Naive B cell (primary cell): ENCODE results near the gene RASSF4. TPM values are rescaled to one million over a fixed set of nuclear protein-coding genes. Genes with fewer than 3 reads are reported as not detected.

Source experiments
- ATAC-seq, 2 donors: fragments of 150-1000 bp; cut with Tn5 transposase; 2 replicates each; pipeline ENCODE4 v1.10.0; 2021; ENCODE audit warnings: low read depth in 2 of 2, mild to moderate bottlenecking in 2 of 2, moderate library complexity in 2 of 2
- DNase-seq: peaks from one replicate; pipeline ENCODE4 v3.0.0; 2022
- H3K27ac Mint-ChIP-seq, 6 donors: one replicate each; pipeline ENCODE4 v1.8.0; 2020 to 2022; ENCODE audit warnings: mild to moderate bottlenecking in 6 of 6, mixed read lengths in 6 of 6, moderate library complexity in 5 of 6, inconsistent platforms in 2 of 6
- H3K27me3 Mint-ChIP-seq, 3 donors: one replicate each; pipeline ENCODE4 v1.8.0; 2021 to 2022; ENCODE audit warnings: mixed read lengths in 3 of 3, mild to moderate bottlenecking in 1 of 3
- H3K36me3 Mint-ChIP-seq, 2 donors: one replicate each; pipeline ENCODE4 v1.8.0; 2020 to 2022; ENCODE audit warnings: mixed read lengths in 2 of 2, inconsistent platforms in 1 of 2, mild to moderate bottlenecking in 1 of 2
- H3K4me1 Mint-ChIP-seq, 3 donors: one replicate each; pipeline ENCODE4 v1.8.0; 2020 to 2022; ENCODE audit warnings: mixed read lengths in 3 of 3, inconsistent platforms in 1 of 3, mild to moderate bottlenecking in 1 of 3, moderate library complexity in 1 of 3
- H3K4me3 Mint-ChIP-seq, 8 donors: one replicate each; pipeline ENCODE4 v1.8.0; 2020 to 2022; ENCODE audit warnings: mild to moderate bottlenecking in 8 of 8, mixed read lengths in 8 of 8, moderate library complexity in 8 of 8, inconsistent platforms in 2 of 8
- H3K9me3 Mint-ChIP-seq, 7 donors: one replicate each; pipeline ENCODE4 v1.8.0; 2020 to 2022; ENCODE audit warnings: mixed read lengths in 7 of 7, mild to moderate bottlenecking in 5 of 7, inconsistent platforms in 2 of 7, moderate library complexity in 1 of 7
- polyA plus RNA-seq, 6 donors: library from polyadenylated mRNA; unstranded; fragments of 300-500 nt; fragmentation: Illumina TruSeq; gene quantifications; one replicate each; pipeline ENCODE4 v1.2.3, GENCODE V29; 2021; ENCODE audit warnings: low read depth in 6 of 6

The RASSF4 gene
- polyA plus RNA-seq, 6 donors from 2014 or later, result 0.06 to 0.60 (median 0.27) TPM; not detected in 2

- peak overlapping the region in 1 of 8 donors; percentile 35 for H3K4me3 Mint-ChIP-seq
- no peaks in the 10 kb centered on the region for H3K36me3 Mint-ChIP-seq
- H3K27me3 Mint-ChIP-seq, result peaks cover 3 to 19% (median 12%) of the 10 kb centered on the region in 3 donors
Observed at GRCh38 chr10:44988957-44989585, 29.5 kb downstream of the RASSF4 start.

GRCh38 chr10:44989597-44990301 is 30.1 kb downstream of the RASSF4 start:
- Mint-ChIP-seq H3K9me3 (no peaks in the 10 kb centered on the region), H3K4me3 (peak overlapping the region in 1 of 8 donors; percentile 61), H3K36me3 (no peaks in the 10 kb centered on the region), H3K27ac (no peak overlapping the region), H3K27me3 (peaks cover 3 to 19% (median 12%) of the 10 kb centered on the region in 3 donors), H3K4me1 (no peaks in the 10 kb centered on the region)
- no peak for ATAC-seq
- no peak for DNase-seq

More at GRCh38 chr10:44988957-44989585, 29.5 kb downstream of the RASSF4 start:
- no peaks in the 10 kb centered on the region for H3K4me1 Mint-ChIP-seq
- DNase-seq (no peak), ATAC-seq (no peak)
- H3K9me3 Mint-ChIP-seq, result no peaks in the 10 kb centered on the region
- H3K27ac Mint-ChIP-seq, result peak overlapping the region in 1 of 6 donors; percentile 44

GRCh38 chr10:44990302-44990655 is 30.7 kb downstream of the RASSF4 start:
- ATAC-seq (no peak), DNase-seq (no peak)
- peaks cover 3 to 19% (median 12%) of the 10 kb centered on the region in 3 donors for H3K27me3 Mint-ChIP-seq
- no peaks in the 10 kb centered on the region for H3K36me3 Mint-ChIP-seq
- H3K27ac Mint-ChIP-seq, result peak overlapping the region in 1 of 6 donors; percentile 54
- no peaks in the 10 kb centered on the region for H3K4me1 Mint-ChIP-seq
- no peak overlapping the region for H3K4me3 Mint-ChIP-seq
- no peaks in the 10 kb centered on the region for H3K9me3 Mint-ChIP-seq

- ATAC-seq, result no peak
- no peak for DNase-seq
- Mint-ChIP-seq H3K36me3 (no peaks in the 10 kb centered on the region), H3K4me1 (peaks cover 0 to 2% (median 0%) of the 10 kb centered on the region in 3 donors), H3K4me3 (no peak overlapping the region), H3K9me3 (no peaks in the 10 kb centered on the region), H3K27me3 (peaks cover 3 to 19% (median 12%) of the 10 kb centered on the region in 3 donors), H3K27ac (no peak overlapping the region)
Observed at GRCh38 chr10:44990965-44991364, 31.4 kb downstream of the RASSF4 start.

GRCh38 chr10:44991571-44991970 is 32.0 kb downstream of the RASSF4 start:
- H3K27ac Mint-ChIP-seq, result no peak overlapping the region
- no peak overlapping the region for H3K4me3 Mint-ChIP-seq
- no peak for DNase-seq
- no peaks in the 10 kb centered on the region for H3K36me3 Mint-ChIP-seq
- no peak for ATAC-seq
- H3K9me3 Mint-ChIP-seq, result no peaks in the 10 kb centered on the region
- H3K4me1 Mint-ChIP-seq, result peaks cover 0 to 7% (median 0%) of the 10 kb centered on the region in 3 donors
- peaks cover 3 to 19% (median 12%) of the 10 kb centered on the region in 3 donors for H3K27me3 Mint-ChIP-seq

DNA sequence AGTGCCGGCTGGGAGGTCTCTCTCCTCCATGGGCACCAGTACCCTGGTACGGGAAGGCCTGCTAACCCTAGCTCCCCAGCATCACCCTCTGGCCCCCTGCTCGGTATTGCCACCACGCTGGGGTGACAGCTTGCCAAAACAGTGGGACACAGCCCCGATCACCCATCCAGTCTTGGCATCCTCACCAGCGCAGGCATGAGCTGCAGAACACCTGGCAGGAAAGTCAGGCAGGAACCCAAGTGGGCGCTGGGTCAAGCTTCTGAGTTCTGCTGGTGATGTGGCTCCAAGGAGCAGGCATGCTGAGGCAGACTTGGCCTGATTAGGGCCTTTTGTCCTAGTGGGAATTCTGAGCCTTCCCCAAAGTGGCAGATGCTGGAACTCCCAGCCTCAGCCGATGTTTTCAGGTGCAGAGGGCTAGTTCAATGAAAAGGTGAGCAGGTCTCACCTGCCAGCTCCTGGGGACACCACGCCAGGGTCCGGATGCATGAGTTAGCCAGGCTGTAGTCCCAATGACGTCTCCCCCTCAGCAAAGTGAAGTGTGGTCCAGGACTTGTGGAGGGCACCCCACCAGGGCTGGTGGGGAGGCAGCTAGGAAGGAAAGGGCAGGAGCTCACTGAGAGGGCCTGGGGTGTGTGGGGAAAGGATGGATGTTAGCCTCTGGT is 32.6 kb downstream of the RASSF4 start:
- H3K4me1 Mint-ChIP-seq, result peaks cover 0 to 7% (median 0%) of the 10 kb centered on the region in 3 donors
- no peak for ATAC-seq
- peaks cover 3 to 19% (median 12%) of the 10 kb centered on the region in 3 donors for H3K27me3 Mint-ChIP-seq
- H3K9me3 Mint-ChIP-seq, result no peaks in the 10 kb centered on the region
- no peak for DNase-seq
- no peak overlapping the region for H3K4me3 Mint-ChIP-seq
- H3K27ac Mint-ChIP-seq, result no peak overlapping the region
- H3K36me3 Mint-ChIP-seq, result no peaks in the 10 kb centered on the region

GRCh38 chr10:44992732-44993225 is 33.2 kb downstream of the RASSF4 start:
- Mint-ChIP-seq H3K9me3 (no peaks in the 10 kb centered on the region), H3K27me3 (peaks cover 3 to 19% (median 12%) of the 10 kb centered on the region in 3 donors), H3K36me3 (no peaks in the 10 kb centered on the region), H3K27ac (no peak overlapping the region), H3K4me3 (no peak overlapping the region), H3K4me1 (peaks cover 0 to 7% (median 0%) of the 10 kb centered on the region in 3 donors)
- no peak for ATAC-seq
- DNase-seq, result no peak

- no peak for ATAC-seq
- peak overlapping the region in 1 of 6 donors; percentile 38 for H3K27ac Mint-ChIP-seq
- H3K27me3 Mint-ChIP-seq, result peaks cover 3 to 19% (median 12%) of the 10 kb centered on the region in 3 donors
- no peaks in the 10 kb centered on the region for H3K9me3 Mint-ChIP-seq
- DNase-seq, result no peak
- no peak overlapping the region for H3K4me3 Mint-ChIP-seq
- H3K4me1 Mint-ChIP-seq, result peaks cover 0 to 7% (median 0%) of the 10 kb centered on the region in 3 donors
- H3K36me3 Mint-ChIP-seq, result no peaks in the 10 kb centered on the region
Observed at GRCh38 chr10:44993226-44993921, 33.8 kb downstream of the RASSF4 start.

- no peak for DNase-seq
- Mint-ChIP-seq H3K27ac (peak overlapping the region in 2 of 6 donors; percentile 10 to 38), H3K9me3 (no peaks in the 10 kb centered on the region), H3K27me3 (peaks cover 6 to 19% (median 12%) of the 10 kb centered on the region in 3 donors), H3K36me3 (no peaks in the 10 kb centered on the region), H3K4me1 (peaks cover 0 to 7% (median 0%) of the 10 kb centered on the region in 3 donors), H3K4me3 (no peak overlapping the region)
- no peak for ATAC-seq
Observed at GRCh38 chr10:44993922-44994751, 34.5 kb downstream of the RASSF4 start.

- H3K4me3 Mint-ChIP-seq, result no peak overlapping the region
- ATAC-seq, result no peak
- H3K27ac Mint-ChIP-seq, result peak overlapping the region in 1 of 6 donors; percentile 9
Observed at GRCh38 chr10:44994752-44995530, 35.3 kb downstream of the RASSF4 start.

DNA sequence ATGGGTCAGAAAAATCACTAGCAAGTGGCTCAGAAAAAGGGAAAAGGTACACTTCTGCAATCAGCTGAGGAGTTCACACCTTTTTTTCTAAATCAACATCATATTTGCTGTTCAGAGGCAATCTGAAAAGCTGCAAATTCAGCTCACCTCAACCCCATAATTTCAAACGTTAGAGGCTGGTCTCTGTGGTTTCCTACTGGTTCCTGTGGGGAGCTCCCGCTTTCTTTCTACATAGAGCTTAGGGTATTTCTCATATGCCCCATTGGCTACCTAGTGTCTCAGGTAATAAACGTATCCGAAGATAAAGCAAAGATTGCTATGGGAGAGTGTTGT is 35.9 kb downstream of the RASSF4 start:
- H3K27ac Mint-ChIP-seq, result peak overlapping the region in 3 of 6 donors; percentile 38 to 67 (median 39)
- peak overlapping the region in 2 of 8 donors; percentile 22 to 41 for H3K4me3 Mint-ChIP-seq
- peaks cover 9 to 17% (median 10%) of the 10 kb centered on the region in 3 donors for H3K4me1 Mint-ChIP-seq
- DNase-seq, result no peak
- no peak for ATAC-seq
- H3K9me3 Mint-ChIP-seq, result no peaks in the 10 kb centered on the region
- no peaks in the 10 kb centered on the region for H3K36me3 Mint-ChIP-seq
- H3K27me3 Mint-ChIP-seq, result peaks cover 3 to 12% (median 11%) of the 10 kb centered on the region in 3 donors

More at GRCh38 chr10:44994752-44995530, 35.3 kb downstream of the RASSF4 start:
- H3K9me3 Mint-ChIP-seq, result no peaks in the 10 kb centered on the region
- no peaks in the 10 kb centered on the region for H3K36me3 Mint-ChIP-seq
- DNase-seq, result no peak
- peaks cover 3 to 11% (median 4%) of the 10 kb centered on the region in 3 donors for H3K4me1 Mint-ChIP-seq
- peaks cover 6 to 17% (median 12%) of the 10 kb centered on the region in 3 donors for H3K27me3 Mint-ChIP-seq
